Midbrain (tissue), 1 donor: ENCODE results near the gene PDLIM1.
"Not testable (repeated sequence)": the region's sequence is repeated elsewhere in the genome, so short reads cannot be mapped to it uniquely, and the experiment has no call there.

Experiments
- DNase-seq: peaks from one replicate; lab custom pipeline; 2025; lab: John Stamatoyannopoulos, UW

PDLIM1 gene

GRCh38 chr10:95208702-95209391 lies 82.0 kb downstream of the PDLIM1 start:
- no peak for DNase-seq

- not testable (repeated sequence) for DNase-seq
Observed at GRCh38 chr10:95202865-95203264, 87.9 kb downstream of the PDLIM1 start.

GRCh38 chr10:95201736-95202135 lies 89.1 kb downstream of the PDLIM1 start:
- DNase-seq = no peak

- DNase-seq = peak; percentile 12
Observed at GRCh38 chr10:95196046-95196445, 94.8 kb downstream of the PDLIM1 start.

GRCh38 chr10:95193944-95194343 lies 96.9 kb downstream of the PDLIM1 start, which contains the start of gene ACSM6:
TSS of gene ACSM6 (plus strand) at chr10:95194238. CDS start at chr10:95194486, 248 bp downstream.
- DNase-seq = no peak

GRCh38 chr10:95188593-95188992 lies 102.2 kb downstream of the PDLIM1 start:
- DNase-seq = no peak

- DNase-seq = no peak
Observed at GRCh38 chr10:95187617-95188016, 103.2 kb downstream of the PDLIM1 start.
